NCI-H1092 treated with DMSO at 0.1 percent for 48 hours (cell line): Measurements from ENCODE around the gene REV3L.
"Not testable (repeated sequence)": the region's sequence is repeated elsewhere in the genome, so short reads cannot be mapped to it uniquely, and the experiment has no call there.

Source experiments
- DNase-seq: peaks from one replicate; lab custom pipeline; 2025; lab: John Stamatoyannopoulos, UW

Gene REV3L

GRCh38 chr6:111256646-111257045 is 226.4 kb downstream of the REV3L start:
- DNase-seq: no peak

GRCh38 chr6:111255838-111256237 is 227.2 kb downstream of the REV3L start:
- DNase-seq: not testable (repeated sequence)

GRCh38 chr6:111254779-111255166 is 228.2 kb downstream of the REV3L start:
- DNase-seq: no peak

GRCh38 chr6:111254004-111254778 is 228.8 kb downstream of the REV3L start:
- DNase-seq: no peak

GRCh38 chr6:111252726-111253125 is 230.3 kb downstream of the REV3L start:
- no peak for DNase-seq

- DNase-seq: no peak
These were observed 232.1 kb downstream of the REV3L start for GRCh38 chr6:111250791-111251354.
